CD4-positive, alpha-beta T cell treated with Interferon gamma for 1 hour (primary cell): ENCODE data around the gene OR5A1.
"Not testable (repeated sequence)": the region's sequence is repeated elsewhere in the genome, so short reads cannot be mapped to it uniquely, and the experiment has no call there.

ENCODE experiments used
- DNase-seq: peaks from one replicate; pipeline ENCODE4 v3.0.0-alpha.2; 2020

Gene OR5A1

DNA sequence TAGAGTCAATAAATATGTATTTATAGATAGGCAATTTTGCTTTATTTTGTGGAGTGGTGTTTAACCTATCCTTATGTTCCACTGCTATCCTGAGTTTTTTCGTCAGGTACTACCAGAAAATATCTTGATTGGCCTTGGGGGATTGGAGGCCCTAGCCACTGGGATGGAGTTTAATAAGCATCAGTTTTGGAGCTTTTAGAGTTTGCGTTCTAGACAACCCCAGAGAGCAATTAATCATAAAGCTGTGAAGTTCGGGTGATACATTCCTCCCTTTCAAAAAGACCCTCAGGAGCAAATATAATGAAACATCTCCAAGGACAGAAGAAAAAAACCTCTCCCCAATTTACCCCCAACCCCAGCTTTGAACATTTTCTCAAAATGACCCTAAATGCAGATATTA, at the start of gene OR5A1:
Gene OR5A1 (plus strand): TSS at position 301 of the 400 bp plus-strand sequence. CDS start 6,700 bp downstream, outside the sequence.
- DNase-seq = no peak

DNA sequence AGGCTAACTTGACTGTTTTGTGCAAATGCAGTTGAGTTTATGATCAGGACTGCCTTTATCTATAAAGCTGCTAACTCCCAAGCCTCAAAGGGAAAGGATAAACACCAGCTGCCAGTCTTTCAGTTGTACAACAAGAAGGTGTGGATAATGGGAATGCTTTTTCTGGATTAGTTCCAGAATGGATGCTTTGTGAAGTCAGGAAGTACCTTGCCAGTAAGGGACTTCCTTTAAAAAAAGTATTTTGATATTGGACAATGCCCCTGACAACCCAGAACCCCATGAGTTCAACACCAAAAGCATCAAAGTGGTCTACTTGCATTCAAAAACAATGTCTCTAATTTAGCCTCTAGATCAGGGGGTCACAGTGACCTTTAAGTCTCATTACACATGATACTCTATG, 42.1 kb upstream of the OR5A1 start:
- DNase-seq = no peak

DNA sequence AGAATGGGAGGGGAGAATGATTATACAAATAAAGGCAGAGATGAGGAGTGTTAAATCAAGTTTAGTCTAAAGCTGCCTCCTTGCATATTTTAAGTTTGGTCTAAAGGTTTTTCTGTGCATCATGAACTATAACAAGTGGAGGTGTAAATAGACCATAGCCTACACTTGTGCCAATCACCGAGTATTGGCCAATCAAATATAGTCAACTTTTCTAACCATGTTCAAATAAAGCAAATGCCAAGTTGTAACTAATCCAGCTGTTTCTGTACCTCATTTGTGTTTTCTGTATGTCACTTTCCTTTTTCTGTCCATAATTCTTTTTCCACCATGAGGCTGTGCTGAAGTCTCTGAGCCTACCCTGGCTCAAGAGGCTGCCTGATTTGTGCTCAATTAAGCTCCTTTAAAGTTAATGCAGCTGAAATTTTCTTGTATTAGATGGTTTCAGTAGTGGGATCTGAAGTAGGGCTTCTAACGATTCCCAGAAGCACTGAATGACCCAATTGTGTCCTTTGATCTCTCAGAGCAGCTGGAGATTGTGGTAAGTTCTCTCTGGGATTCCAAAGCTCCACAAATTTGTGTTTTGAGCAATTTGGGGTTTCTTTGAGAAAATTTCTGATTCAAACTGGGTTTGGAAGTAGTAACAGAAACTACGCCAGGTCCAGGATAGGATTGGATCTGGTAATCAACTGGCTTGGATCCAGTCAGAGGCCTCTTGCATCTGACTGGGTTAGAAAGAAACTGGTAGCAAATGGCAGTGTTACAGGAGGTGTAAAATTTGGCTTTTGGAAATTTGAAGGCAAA, 35.6 kb upstream of the OR5A1 start:
- DNase-seq = no peak

DNA sequence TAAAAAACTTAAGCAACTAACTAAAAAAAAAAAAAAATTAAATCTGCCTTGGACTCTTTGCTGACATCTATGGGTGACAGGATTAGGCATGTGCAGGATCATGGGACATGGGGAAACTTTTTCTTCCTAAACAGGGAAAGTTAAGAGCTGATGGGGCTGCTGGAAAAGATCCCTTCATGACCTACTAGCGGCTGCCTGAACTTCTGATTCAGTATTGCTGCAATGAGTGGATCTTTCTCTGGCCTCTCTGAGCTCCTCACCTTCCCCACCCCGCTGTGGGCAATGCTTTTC, 35.1 kb upstream of the OR5A1 start:
- no peak for DNase-seq

DNA sequence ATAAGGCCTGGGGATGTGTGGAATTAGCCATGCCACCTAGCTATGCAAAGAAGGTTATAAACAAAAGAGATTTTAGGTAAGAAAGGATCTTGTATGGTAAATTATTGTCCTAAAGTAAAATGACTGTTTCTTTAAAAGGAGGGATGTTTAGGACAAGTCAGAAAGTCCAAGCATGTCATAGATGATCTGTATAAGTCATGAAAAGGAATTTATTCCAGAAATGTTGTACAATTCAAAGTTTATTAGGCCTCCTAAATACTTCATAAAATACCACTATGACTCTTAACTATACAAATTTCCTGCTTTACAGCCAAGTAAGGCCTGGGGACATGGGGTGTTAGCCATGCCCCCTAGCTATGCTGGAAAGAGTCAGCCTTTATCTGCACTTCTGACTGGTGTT, 32.7 kb upstream of the OR5A1 start:
- DNase-seq = no peak

DNA sequence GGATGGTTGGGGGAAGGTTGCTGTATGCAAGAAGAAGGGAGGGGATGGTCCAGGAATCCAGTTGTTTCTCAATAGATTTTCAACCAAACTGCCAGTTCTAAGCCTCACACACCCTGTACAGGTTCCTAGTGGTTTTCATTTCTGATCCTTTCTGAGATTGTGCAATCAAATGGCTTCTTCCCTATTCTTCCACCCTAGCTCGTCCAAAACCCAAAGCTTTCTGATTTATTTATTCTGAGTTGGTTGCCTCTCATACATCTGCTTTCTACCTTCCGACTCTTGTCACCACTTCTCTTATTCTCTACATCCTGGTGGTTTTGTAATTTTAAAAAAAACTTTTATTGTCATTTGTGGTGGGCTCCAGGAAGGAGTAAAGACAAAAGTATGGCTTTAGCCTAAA, 22.6 kb upstream of the OR5A1 start:
- no peak for DNase-seq

DNA sequence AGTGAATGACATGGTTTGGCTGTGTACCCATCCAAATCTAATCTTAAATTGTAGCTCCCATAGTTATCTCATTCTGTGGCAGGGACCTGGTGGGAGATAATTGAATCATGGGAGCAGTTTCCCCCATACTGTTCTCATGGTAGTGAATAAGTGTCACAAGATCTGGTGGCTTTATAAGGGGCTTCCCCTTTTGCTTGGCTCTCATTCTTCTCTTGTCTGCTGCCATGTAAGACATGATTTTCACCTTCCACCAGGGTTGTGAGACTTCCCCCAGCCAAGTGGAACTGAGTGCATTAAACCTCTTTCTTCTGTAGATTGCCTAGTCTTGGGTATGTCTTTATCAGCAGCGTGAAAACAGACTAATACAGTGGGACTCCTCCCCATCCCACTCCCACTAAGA, 21.2 kb upstream of the OR5A1 start:
- no peak for DNase-seq

DNA sequence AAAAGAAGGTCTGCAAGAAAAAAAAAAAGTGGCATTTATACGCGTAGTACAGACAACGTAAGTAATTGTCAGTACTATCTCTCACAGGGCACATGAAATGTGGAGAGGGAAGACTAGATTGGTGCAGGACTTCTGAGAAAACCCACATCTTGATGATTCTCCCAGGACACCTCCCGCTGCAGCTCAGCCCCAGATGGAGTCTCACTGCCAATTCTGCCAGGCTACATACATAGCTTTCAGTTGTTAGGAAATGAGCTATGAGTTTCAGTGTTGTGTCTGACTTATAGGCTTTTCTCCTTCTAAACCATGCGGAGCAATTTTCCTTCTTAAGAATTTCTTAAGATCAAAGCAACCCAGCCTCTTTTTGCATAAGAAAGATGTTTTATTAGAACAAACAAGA, 19.7 kb upstream of the OR5A1 start:
- DNase-seq = no peak

DNA sequence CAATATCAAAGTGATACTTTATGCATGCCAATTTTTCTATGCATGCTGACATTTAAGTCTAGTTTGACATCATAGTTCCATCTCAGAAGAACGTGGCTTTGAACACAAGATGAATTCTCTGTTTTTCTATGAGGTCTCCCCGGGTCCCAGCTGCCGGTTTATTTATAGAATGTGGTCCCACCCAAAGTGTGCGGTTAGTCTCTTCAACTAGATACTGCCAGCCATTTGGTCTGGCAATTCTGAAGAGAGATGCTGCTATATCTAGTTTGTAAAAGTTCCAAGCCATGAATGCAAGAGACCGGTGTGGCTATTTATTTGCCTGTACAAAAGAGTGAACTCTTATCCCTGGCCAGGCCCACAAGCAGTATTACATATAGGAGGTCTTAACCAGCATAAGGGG, 19.2 kb upstream of the OR5A1 start:
- no peak for DNase-seq

DNA sequence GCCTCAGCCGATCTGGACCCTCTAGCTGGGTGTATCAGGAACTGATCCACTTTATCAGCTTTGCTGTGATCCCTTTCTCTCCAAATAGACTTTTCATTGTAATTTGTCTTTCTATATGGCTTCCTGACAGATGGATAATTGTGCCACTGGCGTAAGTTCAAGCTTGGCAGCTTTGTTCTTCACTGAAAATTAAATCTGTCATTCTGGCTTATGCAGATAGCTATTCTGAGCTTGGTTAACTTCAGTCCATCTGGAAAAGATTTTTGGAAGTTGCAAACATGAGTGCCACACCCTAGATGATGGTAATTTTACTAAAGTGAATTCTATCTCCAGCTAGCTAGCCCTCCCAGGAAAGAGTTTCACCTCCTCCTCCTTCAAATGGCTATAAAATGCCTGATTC, 18.1 kb upstream of the OR5A1 start:
- no peak for DNase-seq

DNA sequence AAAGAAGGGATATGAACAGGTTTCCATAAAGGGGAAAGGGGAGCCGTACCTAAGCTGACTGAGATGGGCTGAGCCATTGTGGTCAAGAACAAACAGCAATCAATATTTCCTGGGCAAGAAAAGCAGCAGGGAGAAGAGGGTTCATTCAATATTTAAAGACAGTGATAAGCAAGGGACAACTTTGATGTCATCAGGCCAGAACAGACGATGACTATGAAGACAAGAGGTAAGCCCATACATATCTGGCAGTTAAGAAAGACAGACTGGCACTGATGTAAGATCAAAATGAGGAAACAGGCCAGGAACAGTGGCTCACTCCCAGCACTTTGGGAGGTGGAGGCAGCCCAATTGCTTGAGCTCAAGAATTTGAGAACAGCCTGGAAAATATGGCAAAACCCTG, 12.4 kb upstream of the OR5A1 start:
- DNase-seq = no peak

DNA sequence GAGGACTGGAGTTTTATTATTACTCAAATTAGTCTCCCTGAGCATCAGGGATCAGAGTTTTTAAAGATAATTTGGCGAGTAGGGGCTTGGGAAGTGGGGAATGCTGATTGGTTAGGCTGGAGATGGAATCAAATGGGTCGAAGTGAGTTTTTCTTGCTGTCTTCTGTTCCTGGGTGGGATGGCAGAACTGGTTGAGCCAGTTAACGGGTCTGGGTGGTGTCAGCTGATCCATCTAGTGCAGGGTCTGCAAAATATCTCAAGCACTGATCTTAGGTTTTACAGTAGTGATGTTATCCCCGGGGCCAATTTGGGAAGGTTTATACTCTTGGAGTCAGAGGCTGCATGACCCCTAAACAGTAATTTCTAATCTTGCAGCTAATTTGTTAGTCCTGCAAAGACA, 11.1 kb upstream of the OR5A1 start:
- no peak for DNase-seq

DNA sequence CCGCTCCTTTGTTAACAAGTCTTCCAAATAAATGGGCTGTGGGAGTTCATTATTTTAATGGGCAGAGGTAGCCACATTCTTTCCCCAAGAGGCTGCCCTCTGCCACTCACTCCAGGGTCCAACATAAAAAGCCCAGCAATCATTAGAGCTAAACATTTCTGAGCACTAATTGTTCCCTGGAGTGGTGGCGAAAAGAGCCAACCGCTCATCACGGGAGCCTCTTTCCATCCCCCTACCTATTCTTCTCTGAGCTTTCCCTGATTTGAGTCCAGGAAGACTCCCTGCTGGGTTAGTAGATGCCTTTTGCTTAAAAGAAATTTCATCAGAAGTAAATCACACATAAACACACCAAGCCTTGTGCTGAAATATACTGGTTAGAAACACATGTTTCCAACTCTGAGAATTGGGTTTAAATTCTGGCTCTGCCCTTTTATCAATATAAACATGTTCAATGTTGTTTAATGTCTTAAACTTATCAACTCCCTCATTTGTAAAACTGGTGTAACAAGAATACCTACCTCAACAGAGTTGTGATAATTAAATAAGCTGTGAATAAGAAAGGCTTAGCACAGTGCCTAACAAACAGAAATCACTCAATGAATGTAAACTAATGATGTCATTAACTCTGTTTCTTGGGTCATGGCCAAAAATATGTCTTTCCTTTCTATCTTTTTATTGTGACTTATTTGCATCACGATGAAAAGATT, 9.8 kb upstream of the OR5A1 start, which contains the start of gene OR5A2:
Gene OR5A2 (minus strand): TSS at position 53 of the 707 bp plus-strand sequence. CDS start 3,460 bp downstream, outside the sequence.
- DNase-seq = no peak

DNA sequence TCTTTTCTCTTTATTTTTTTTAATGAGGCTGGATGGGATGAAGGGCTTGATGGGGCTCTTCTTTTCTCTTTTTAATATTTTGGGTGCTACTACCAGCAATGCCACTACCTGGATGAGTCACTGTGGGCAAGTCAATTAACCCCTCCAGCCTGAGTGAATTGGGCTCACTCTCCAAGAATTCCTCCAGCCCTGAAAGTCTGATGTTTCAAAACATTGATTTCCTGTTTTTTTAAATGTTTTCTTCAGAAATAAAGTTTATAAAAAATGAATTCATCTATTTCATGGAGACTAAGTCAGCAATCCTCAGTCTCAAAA, 9.2 kb upstream of the OR5A1 start:
- no peak for DNase-seq

DNA sequence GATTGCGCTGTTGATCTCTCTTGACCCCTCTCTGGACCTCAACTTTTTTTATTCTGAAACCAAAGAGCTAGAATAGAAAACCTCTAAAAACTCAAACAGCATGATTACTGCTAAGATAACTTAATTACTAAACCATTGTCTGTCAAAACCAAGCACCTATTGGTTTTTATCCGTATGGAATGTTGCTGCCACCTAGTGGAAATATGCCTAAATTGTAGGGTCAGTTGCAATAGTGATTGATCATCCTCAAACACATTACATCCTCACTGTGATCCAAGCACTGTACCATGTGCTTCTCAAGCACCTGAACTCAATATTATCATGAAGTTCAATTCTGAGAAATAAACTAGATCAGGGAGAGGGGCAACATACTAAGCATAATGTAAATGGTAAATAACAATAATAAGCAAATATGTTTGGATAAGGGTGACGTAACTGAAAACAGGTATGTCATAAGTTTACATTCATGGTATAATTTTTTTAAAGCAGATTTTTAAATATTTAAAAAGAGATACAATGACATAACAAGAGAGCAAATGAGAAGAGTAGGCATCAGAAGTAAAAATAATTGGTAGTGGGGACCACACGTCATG, 6.2 kb upstream of the OR5A1 start:
- DNase-seq = no peak

DNA sequence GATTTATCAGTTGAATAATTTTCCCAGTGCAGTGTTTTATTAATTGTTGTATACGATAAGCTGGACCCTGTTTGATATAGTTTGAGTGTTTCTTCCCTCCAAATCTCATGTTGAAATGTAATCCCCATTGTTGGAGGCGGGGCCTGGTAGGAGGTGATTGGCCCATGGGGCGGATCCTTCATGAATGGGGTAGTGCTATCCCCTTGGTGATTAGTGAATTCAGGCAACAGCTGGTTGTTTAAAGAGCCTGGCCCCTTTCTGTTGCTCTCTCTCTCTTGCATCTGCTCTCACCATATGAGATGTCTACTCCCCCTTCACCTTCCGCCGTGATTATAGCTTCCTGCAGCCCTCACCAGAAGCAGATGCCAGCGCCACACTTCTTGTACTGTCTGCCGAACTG, 1.5 kb downstream of the OR5A1 start:
- no peak for DNase-seq

DNA sequence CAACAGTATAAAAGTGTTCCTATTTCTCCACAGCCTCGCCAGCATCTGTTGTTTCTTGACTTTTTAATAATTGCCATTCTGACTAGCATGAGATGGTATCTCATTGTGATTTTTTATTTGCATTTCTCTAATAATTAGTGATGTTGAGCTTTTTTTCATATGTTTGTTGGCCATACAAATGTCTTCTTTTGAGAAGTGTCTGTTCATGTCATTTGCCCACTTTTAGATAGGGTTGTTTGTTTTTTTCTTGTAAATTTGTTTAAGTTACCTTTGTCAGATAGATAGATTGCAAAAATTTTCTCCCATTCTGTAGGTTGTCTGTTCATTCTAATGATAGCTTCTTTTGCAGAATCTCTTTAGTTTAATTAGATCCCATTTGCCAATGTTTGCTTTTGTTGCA, 9.4 kb downstream of the OR5A1 start:
- not testable (repeated sequence) for DNase-seq

DNA sequence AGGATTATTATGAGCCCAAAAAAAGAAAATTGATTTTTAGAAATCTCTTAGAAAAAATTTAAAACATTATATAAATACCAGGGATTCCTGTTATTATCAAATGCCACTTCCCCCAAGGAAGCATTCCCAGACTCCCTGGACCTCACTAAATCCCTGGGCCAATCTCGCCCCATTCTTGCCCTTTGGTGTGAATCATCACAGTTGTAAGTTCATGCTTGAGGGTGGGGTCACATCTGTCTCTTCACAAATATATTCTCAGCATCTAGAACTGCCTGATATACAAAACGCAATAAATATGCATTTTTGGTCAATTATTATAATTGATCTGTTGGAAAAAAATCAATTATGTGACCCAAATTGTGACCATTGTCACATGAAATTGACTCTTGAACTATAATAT, 12.2 kb downstream of the OR5A1 start:
- DNase-seq = no peak

DNA sequence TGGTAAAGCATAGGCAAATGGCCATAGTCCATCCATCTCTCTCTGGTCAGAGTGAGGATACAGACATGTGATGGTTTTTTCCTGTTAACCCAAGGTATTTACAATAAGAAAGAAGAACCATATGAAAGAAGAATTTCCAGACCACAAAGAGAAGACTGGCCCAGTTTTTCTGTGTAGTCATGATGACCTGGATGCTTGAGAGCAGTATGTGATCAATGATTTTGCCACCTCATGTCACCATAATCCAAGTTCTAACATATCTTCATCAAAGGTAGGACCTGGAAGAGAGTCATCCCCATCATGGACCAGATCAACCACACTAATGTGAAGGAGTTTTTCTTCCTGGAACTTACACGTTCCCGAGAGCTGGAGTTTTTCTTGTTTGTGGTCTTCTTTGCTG, 20.4 kb downstream of the OR5A1 start, which contains the start of gene OR4D6:
Gene OR4D6 (plus strand): TSS at position 301 of the 400 bp plus-strand sequence. CDS start 0 bp downstream, at position 301.
- DNase-seq = no peak

DNA sequence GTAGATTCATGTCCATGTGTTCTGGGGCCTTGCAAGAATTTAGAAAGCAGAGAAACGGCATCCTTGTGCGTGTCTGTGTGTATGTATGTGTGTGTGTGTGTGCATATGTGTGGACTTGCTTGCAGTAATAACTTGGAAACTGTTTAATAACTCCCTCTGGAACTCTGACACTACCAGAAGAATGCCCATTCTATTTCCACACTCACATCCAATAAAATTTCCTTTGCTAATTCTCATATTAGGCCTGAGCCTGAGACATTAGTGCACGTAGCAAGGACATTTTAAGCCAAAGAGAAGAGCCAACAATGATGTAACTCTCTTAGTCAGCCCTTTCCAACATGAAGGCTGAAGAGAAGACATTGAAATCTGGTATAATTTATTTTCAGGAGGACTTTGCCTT, 23.6 kb downstream of the OR5A1 start:
- DNase-seq = no peak

DNA sequence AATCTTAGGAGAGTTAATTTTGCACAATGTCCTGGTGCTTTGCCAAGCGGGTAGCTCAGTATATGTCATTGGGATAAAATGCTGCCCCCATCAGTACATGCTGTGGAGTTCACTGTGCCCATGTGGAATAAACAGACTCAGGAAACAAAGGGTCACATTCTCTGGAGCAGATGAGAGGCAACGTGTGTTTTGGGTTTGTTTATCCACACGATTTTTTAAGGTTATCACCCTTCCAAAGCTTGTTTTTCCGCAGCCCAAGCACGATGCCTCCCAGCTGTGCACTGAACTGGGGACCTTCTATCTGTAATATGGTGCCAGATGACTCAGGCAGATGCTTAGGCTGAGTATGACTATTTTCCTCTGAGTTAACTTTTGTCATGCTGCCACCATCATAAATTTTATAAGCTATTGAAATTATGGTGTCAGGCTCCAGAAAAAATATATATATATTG, 26.9 kb downstream of the OR5A1 start:
- no peak for DNase-seq

DNA sequence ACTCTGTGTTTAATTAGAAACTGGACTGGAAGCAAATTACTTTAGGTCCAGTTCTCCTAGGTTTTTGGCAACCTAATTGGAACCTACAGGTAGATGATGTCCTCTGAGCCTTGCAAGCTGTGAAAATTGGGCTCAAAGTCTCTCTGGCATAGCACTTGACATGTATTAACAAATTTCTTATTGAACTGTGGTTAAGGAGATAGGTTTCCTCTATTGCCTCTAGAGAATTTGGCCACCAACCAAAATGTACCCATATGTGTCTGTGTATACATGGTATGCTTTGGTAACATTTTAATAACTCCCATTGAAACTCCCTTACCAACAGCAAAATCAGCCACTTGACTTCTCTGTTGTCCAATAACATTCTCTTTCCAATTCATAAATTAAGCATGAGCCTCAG, 36.7 kb downstream of the OR5A1 start, which contains the start of gene OR4D10:
Gene OR4D10 (plus strand): TSS at position 301 of the 400 bp plus-strand sequence. CDS start 4,115 bp downstream, outside the sequence.
- DNase-seq = no peak

DNA sequence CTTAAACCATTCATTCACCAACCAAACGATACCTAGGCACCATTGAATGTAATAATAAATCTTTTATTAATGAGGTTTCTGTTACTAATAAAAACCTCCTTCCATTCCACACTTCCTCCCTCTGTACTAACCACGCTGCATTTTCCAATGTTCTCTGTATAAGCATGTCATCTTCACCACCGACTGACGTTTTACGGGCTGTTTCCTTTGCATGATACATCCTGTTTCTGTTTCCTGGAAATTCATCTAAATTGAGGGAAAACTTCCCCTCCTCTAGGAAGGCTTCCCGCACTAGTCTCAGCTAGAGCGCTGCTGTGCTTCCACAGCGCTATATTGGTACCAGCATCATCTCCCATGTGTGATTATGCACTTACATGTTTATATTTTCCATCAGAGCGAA, 38.9 kb downstream of the OR5A1 start:
- DNase-seq = no peak

DNA sequence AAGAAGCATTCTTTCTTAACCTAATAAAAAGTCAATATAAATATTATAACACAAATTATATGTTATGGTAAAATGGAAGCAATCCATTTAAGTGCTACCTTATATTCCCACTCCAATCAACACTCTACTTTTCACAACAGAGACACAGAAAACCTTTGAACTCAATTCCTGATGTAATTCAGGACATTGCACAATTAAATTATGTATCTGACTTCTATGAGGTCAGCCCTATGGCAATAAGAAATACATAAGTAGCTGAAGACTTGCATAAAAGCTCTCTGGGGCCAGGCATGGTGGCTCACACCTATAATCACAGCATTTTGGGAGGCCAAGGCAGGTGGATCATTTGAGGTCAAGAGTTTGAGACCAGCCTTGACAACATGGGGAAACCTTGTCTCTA, 43.6 kb downstream of the OR5A1 start:
- DNase-seq = no peak
